Hindlimb muscle (tissue), 1 donor: ENCODE measurements around the gene TRMT10B. TPM values are rescaled to one million over a fixed set of nuclear protein-coding genes. Genes with fewer than 3 reads are reported as not detected.

ENCODE experiments used
- DNase-seq: peaks from one replicate; pipeline ENCODE4 v3.0.0-alpha.2; 2013
- polyA plus RNA-seq: library from polyadenylated mRNA; unstranded; fragments of 120-200 nt; gene quantifications from one replicate; pipeline ENCODE4 v1.2.1, GENCODE V29; 2013; ENCODE audit not compliant: insufficient read length

The TRMT10B gene, protein sequence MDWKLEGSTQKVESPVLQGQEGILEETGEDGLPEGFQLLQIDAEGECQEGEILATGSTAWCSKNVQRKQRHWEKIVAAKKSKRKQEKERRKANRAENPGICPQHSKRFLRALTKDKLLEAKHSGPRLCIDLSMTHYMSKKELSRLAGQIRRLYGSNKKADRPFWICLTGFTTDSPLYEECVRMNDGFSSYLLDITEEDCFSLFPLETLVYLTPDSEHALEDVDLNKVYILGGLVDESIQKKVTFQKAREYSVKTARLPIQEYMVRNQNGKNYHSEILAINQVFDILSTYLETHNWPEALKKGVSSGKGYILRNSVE
- 11.3 TPM for polyA plus RNA-seq

DNA sequence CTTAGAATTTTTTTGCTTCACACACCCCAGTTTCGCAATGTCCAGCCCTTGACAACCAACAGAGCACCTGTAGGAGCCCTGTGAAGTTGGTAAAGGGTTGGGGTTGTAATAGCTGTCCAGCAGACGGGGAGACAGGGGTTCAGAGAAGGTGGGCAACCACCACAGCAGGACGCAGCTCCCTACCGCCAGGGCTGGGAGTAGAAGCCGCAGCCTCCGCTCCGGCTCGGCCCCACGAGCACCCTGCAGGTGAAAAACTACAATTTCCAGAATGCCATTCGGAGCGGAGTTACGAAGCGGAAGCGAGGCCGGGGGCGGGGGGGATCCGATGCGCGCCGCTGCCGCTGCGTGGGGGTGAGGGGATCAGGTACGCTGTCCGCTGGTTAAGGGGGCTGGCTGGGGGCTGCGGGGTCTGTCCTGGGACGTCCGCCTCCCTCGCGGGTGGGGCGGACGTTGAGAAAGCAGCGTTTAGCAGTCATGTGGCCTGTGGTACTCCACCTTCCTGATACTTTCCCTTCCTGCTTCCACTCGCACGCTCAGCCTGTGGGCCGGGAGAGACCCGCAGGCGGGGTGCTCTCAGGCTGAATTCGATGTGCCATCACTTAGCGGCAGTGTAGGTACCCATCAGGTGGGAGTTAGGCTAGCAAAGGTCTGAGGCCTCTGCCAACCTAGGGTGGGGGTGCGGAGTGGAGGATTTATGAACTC, at the start of gene TRMT10B:
TSS of gene TRMT10B (plus strand) at position 317 of the 702 bp plus-strand sequence. CDS start 8,127 bp downstream, outside the sequence.
- DNase-seq: peak; percentile 78

DNA sequence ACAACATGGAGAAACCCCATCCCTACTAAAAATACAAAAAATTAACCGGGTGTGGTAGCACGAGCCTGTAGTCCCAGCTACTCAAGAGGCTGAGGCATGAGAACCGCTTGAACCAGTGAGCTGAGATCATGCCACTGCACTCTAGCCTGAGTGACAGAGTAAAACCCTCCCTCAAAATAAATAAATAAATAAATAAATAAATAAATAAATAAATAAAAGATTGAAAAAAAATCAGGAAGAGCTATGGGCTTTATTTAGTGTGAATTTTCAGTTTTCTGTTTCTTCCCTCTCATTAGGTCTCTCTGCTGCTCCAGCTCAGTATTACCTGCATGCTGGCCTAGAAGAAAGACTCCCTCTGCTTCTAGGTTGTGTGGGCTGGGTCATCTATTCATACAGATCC, 47.8 kb upstream of the TRMT10B start:
- DNase-seq: no peak

DNA sequence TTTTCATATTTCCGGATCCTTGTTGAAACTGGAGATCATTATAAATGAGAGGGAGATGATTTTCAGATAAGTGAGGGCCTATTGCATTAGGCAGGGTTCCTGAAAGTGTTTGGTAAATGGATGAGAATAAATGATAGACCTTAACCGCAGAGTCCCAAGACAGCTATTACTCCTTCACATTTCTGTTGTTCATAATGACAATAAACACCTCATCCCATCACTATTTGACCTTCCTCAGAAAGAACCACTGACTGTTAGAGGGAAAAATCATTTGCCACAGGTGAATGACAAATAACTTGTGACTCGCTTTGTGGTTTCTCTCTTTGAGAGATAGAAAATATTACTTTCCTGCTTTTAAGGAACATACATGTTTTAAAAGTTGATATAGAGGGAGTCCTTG, 47.3 kb upstream of the TRMT10B start:
- no peak for DNase-seq

DNA sequence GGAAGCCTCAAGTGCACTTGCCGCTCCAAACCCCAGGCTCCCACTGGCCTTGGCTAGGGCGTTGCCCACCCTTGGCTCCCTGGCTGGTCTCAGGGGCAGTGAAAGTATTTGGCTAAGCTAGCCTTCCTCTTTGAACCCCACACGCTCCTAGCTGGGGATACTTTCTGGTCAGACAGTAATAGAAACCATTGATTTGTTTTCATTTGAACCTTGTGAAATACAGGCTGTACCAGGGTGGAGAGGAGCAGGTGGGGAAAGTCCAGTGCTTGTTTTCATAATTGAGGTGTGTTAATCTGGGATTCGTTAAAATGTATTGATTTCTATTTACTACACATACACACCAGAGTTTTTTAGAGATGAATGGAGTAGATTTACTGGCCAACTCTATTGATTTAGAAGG, 45.9 kb upstream of the TRMT10B start:
- DNase-seq: no peak

DNA sequence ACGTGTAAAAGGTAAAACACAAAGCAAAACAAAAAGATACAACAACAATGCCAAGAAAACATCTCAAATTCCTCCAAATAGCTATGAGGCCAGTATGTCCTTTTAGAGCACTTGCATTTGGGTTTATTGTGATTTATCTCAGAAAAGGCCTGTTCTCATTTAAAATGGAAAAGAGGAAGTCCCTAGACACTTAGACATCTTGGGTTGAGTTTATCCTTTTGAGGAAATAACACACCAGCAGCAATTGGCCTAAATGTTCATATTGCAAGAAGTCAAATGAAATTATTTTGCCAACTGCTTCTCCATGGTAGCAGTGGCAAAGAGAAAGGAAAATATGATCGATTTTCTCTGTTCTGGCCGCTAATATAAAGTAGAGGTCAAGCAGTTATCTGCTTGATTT, 43.6 kb upstream of the TRMT10B start:
- no peak for DNase-seq

DNA sequence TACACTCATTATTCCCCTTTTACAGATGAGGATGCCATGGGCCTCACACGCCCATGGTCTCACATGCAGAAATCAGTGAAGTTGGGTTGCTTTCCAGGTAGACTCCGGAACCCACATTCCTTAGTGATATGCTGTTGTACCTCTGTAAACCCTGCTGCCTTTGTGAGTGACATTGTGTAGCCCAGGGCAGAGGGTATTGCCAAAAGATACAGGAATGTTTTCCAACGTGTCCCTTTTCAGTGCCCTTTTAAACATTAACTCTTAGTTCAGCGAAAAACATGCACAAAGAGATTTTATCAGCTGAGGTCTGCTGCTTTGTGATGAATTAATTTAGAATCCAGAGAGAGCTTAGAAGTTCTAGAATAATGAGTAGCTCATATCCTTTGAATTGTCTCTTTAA, 38.3 kb upstream of the TRMT10B start:
- DNase-seq: no peak

DNA sequence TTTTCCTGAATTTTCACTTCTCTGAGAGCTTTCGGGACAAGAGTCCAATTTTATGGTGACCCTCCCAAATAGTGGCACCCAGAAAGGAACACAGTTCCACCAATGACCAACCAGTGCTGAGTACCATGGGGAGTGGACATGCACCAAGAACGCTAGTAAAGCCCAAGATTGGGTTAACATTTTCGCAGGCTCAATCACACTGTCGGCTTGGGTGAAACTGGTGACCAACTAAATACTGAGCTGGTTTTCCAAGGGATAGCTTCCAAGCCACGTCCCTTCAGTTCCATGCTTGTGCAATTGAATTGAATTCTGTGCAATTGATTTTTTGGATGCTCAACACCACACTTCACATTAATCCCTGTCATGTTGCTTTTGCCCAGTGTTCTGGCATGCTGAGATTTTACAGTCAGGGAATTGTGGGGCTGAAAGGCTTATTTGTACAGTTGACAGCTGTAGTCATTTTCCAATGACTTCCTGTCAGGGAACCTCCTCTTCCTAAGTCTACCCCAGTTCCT, 37.6 kb upstream of the TRMT10B start:
- DNase-seq: no peak

DNA sequence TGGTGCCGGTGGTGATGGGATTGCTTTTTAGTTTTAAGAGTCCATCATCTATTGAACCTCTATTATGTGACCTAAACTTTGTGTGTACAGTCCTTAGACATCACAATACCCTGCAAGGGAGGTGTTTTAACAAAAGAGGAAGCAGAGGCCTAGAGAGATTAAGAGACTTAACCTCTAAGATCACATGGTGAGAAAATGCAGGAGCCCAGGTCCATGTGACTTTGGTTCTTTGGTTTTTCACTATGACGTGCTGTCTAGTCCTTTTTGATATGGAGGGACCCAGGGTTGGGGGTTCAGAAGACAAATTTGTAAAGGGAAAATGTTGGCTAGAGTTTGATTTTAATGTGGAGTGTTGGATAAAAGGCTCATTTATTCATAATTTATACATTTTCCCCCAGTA, 34.1 kb upstream of the TRMT10B start:
- DNase-seq: no peak

DNA sequence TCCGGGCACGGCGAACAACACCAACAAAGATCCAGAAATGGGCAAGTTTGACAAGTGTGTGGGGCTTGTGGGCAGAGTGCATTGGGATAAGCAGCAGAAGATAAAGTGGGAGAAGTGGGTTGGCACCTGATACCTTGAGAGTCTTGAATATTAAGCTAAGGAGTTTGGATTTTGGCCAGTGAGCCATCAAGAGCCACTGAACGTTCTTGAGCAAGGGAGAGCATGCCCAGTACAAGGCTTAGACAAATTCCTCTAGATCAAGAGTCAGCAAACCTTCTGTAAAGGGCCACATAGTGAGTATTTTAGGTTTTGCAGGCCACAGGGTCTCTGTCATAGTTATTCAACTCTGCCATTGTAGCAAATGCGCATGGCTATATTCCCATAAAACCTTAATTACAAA, 26.6 kb upstream of the TRMT10B start:
- DNase-seq: no peak

DNA sequence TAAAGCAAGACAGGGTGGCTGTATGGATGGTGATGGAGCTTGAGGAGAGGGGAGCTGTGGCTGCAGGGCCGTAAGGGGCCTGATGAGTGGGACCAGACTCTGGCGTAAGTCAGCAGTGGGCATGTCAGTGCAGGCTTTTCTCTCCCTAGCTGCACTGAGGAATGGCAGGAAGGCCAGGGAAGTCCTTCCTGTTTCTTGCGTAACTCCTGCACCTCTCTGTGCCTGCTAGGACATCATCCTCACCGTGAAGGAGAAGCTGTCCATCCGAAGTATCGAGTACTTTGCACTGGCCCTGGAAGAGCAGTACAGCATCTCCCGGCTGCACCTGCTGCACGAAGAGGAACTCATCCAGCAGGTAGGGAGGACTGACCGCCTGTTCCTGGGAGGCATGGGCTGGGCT, 24.1 kb upstream of the TRMT10B start:
- no peak for DNase-seq

DNA sequence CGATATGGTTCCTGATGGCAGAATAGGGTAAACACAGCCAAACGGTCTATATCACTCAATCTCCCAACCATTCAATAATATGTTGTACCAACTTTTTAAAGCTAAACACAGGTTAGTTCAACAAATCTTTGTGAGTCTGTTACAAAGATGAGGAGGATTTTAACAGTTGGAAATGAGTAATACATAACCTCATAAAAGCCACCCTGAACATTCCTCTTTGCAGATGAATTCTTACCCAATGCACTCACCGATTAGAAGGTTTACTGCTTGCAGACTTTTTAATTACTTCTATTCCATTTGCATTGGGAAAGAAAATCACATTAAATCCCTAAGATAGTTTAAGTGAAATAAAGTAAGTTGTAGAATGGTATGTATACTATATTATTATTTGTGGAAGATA, 23.3 kb upstream of the TRMT10B start:
- no peak for DNase-seq

DNA sequence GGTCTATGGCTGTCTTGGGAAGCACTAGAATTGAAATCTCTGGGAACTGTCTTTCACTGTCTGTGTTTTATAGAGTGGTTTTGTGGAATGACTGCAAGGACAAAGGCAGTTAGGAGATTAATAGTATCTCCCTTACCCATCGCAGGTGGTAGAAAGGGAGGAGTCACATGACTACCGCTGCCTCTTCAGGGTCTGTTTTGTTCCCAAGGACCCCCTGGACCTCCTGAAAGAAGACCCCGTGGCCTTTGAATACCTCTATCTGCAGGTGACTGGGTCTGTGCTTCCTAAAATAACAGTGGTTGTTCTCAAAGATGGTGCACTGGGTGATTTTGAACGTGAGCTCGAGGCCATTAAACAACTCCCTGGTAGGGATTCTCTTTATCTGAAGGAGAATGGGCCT, 22.8 kb upstream of the TRMT10B start:
- no peak for DNase-seq

DNA sequence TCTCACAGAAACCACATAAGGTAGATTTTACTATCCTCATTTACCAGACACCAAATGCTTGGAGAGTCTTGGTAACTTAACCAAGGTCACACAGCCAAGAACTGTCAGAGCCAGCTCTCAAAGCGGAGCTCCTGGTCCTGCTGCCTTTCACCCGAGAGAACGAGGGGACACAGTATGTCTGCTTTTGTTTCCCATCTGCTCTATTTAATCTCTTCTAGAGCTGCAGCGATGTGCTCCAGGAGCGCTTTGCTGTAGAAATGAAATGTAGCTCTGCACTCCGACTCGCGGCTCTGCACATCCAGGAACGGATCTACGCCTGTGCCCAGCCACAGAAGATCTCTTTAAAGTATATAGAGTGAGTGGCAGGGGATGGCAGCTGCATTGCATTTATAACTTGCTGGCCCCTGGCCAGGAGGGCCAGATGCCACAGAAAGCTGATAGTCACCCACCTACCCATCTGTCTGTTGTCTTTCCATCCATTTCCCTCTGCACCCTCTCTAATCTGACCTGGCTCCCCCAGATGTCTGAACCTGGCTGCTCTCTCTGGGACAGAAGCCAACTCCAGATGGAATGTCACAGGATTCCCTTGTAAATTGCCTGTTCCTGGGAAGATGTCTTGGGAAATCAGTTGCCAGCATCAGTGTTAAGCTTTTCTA, 21.4 kb upstream of the TRMT10B start:
- DNase-seq: peak; percentile 11

DNA sequence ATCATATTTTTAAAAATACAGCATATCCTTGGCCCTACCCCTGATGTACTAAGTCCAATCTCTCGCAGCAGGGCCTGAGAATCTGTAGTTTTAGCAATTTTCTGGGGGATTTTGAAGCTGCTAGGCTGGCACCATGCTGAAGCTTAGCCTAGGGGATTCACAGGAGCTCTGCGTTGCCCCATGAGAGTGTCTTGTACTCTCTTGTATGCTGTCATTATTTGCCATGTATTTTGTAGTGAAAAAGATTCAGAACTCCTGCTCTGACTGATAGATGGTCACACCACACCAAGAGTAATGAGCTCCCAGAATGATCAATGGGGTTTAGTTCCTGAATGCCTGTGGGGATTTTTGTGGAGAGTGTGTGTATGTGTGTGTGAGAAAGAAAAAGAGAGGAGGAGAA, 20.7 kb upstream of the TRMT10B start:
- no peak for DNase-seq

DNA sequence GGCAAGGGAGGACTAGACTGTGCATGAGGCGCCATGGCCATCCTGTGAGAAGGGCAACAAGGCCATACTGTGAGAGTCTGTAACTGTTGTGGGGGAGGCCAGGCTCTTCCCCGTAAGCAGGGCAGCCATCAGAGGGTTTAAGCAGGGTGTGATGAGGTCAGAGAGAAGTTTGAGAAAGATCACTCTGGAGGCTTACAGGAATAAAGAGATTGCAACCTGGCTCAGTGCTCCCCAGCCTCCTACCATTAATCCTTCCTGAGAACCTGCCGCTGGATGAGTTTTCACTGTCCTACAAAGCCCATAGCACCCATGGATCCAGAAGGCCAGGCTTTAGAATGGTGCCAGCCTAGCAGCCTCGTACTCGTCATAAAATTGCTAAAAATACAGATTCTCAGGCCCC, 14.4 kb upstream of the TRMT10B start:
- DNase-seq: no peak

DNA sequence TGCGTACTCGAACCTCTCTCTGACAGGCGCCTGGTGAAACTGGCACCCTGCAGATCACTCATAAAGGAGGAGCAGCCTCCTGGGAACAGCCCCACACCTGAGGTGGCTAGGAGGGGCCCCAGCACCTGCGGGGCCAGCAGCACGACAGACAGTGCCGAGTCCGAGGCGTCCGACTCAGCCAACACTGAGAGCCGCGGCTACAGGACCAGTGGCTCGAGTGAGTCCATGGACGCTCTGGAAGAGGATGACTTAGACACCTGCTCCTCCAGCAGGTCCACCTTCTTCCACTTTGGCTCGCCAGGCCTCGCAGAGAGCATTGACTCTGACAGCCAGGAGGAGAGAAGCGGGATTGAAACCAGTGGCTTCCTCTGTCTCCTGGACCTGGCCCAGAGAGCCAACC, 13.5 kb upstream of the TRMT10B start:
- DNase-seq: no peak

DNA sequence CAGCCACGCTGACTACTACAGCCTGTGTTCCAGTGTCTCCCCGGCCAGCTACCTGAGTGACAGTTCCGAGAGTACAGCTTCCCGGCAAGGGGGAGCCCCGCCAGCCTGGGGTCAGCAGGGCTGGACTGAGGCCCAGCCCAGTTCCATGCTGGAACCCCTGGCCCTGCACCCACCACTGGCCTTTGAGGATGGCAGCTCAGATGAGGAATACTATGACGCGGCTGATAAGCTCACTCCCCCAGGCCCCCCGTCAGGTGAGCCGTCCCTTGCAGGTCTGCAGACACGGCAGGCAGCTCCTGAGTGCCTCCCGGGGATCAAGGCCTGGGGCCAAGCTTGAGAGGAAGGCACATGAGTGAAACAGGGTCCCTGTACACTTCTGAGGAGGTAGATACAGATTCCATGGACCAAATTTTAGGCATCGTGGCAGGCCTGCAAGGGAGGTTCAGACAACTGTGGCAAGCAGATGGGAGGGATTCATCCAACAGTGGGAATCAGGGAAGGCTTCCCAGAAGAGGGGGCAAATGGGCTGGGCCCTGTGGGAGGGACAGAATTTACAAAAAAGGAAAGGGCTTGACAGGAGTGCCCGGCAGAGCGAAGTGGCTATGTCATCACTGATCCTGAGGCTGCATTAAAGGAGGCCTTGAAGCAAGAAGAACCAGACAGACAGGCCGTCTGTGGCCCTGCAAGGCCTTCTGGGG, 12.8 kb upstream of the TRMT10B start:
- DNase-seq: no peak

DNA sequence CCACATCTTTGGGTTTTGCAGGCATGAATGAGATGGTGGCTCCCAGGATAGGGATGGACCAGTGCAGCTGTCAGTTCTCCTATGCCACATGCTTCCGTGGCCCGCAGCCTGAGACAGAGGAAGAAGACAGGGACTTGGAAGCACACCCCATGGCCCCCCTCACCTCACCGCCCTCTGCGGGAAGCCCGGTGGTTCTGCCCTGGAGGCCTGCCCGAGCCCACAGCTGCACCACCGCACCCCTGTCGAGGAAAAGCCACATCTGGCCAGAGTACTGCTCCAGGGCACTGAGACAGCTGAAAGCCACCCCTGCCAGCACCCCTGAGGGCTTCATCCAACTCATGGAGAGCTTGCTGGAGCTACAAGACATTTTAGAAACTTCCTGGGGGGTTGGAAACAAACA, 7.6 kb upstream of the TRMT10B start:
- DNase-seq: peak; percentile 32

DNA sequence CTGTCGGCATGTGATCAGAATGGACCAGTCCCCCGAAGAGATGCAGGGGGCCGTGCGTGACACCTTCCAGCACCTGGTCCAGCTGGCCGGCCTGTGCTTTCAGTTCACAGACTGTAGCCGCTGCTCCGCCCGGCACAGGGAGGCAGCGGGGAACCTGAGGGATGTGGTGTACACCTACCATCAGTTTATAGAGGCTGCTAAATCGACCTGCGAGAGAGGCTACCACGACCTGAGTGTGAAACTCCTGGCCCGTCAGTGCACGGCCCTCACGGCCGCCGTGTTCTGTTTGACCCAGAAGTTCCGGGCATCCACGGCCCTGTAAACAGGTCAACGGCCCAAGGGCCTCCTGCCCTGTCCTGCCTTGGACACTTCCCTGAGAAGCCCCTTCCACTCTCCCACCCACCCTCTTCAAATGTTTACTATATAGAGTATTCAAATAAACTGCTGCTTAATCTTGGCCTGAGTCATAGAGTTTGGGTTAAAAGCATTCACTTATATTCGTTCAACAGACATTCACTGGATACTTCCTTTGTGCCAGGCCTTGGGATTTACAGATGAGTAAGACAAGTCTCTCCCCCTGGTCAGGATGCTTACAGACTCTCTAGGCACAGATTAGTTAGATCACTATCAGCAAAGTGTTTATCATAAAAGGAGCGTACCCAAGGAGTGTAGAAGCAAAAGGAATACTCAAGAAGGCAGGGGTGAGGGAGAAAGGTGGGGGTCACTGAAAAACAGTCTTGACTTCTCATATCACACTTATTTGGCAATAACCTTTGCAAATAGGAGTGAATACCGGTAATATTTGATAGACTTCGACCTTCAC, 6.9 kb upstream of the TRMT10B start:
- no peak for DNase-seq

DNA sequence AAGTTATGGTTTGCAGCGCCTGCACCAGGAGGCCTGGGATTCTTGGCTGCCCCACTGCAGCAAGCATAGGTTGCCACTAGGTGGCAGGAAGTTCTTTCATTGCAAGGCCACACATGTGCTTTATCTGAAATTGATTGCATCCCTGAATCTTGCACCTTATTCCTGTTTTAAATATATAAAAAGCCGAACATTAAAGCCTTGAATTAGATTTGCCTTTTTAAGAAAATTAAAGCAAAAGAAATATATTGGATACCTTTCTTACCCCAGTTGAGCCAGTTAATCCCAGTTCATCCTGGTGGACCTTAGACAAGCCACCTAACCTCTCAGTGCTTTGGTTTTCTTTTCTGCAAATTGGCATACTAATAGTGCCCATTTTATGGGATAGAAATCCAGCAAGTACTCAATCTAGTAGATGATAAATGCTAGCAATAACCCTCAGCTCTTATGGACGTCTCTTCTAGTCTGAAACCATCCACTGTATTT, 6.3 kb upstream of the TRMT10B start:
- peak; percentile 42 for DNase-seq

DNA sequence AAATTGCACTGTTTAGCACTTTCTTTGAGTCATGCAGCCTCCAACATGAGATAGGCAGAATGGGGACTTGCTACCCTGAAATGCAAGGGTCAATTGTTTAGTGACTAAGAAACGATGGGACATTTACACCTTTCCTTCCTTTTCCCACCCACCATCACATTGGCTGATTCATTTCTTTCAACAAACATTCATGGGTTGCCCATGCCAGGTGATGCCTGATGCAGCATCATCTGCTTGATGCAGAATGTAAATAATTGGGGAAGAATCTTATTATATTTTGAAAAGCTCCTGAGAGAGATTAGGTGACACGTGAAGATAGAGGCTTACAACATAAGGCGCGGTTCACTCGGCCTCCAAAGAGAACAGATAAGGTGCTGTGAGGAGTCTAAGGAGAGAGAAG, 4.5 kb upstream of the TRMT10B start:
- no peak for DNase-seq

DNA sequence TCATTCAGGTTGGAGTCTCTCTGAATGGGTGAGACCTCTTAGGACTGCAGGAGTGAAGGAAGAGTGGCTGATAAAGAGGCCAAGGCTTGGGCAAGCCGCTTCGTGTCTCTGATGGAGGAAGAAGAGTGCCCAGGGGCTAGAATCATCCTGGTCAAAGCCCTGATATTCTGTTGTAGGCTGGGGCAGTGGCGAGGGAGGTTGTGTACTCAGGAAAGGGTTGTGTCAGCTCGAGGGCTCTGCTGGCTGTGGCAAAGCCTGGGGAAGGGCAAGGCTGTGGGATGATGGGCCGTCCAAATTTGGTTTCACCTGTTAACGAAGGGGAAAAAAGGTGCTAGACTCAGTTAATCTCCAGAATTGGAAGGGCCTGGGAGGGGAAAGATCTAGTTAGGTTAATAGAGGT, 2.4 kb upstream of the TRMT10B start:
- no peak for DNase-seq
